Measurements from ENCODE around the gene ALKBH5. TPM values are rescaled to one million over a fixed set of nuclear protein-coding genes. Genes with fewer than 3 reads are reported as not detected.

Gene ALKBH5
- total RNA-seq, 4 donors from 2014 or later: 56.0 to 87.2 (median 76.4) TPM

- TF ChIP-seq POLR2A (IDR thresholded peaks at IDR 0.05) (no peak), CTCF (IDR thresholded peaks at IDR 0.05) (no peak)
- no peak overlapping the region for H3K4me3 ChIP-seq (ENCODE audit: low read depth, poor library complexity, severe bottlenecking)
- intact Hi-C loops (cut with DNase I; ENCODE audit: low total_unique reads): no loop called here
- DNase-seq (ENCODE audit: low spot score in 2 of 2): no peak
- 89 to 90% methylated on average over 23 to 24 of the region's 27 CpGs for WGBS, 2 donors
Measured at GRCh38 chr17:18253947-18254821, 70.6 kb downstream of the ALKBH5 start.

DNA sequence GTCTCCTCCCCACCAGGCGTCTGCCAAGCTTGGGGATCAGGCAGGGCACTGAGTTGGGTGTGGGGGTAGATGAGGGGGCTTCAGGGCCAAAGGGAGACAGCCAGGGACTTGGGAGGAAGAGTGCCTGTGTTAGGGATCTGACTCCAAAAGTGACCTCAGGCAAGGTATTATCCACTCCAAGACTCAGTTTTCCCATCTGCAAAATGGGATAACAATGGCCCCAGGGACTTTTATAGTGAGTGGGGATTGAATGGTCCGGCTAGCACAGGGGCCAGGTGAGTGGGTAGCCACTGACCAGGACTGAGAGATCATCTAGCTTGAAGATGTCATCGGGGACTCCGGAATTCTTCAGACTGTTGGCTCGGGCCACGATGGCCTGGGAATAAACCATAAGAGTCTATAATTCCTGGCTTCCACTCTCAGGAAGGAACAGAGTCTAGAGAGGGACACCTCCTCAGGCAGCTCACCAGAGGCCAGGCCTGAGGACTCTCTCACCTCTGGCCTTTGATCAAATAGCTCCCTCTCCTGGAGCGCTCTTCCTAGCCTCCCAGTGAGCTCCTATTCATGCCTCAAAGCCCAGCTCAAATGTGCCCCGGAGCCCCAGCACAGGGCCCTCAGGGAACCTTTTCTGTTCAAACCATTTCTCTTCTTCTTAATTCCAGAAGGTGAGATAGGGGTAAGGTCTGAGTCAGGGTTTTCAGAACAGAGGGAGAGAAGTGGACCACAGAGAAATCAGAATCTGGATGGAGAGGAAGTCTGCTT, 71.4 kb downstream of the ALKBH5 start:
- intact Hi-C loops (cut with DNase I; ENCODE audit: low total_unique reads): no loop called here
- TF ChIP-seq POLR2A (IDR thresholded peaks at IDR 0.05) (no peak), CTCF (IDR thresholded peaks at IDR 0.05) (no peak)
- DNase-seq (ENCODE audit: low spot score in 2 of 2): no peak
- 95% methylated on average over 8 of the region's 8 CpGs for whole genome bisulfite sequencing, 2 donors
- H3K4me3 ChIP-seq (ENCODE audit: low read depth, poor library complexity, severe bottlenecking): no peak overlapping the region

DNA sequence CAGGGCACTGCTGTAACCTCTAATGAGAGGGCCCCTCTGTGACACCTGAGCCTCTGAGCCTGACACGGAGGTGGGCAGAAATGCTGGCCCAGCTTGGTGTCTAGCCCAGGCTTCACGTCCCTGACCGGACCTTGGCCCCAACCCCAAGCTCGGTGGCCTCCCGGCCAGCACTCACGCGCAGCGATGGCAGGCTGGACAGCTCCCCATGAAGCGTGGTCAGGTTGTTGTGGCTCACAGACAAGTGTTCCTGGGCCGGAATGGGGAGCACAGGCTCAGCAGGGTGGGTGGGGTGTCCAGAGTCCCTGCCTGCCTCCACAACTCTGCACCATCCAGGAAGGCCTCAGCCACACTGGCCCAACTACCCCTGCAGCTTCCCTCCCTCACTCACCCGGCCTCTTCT, 72.7 kb downstream of the ALKBH5 start:
- no peak overlapping the region for H3K4me3 ChIP-seq (ENCODE audit: low read depth, poor library complexity, severe bottlenecking)
- intact Hi-C loops (cut with DNase I; ENCODE audit: low total_unique reads): no loop called here
- WGBS, 2 donors: 85 to 89% methylated on average over 8 to 11 of the region's 11 CpGs
- no peak for TF ChIP-seq CTCF (IDR thresholded peaks at IDR 0.05)
- no peak for DNase-seq (ENCODE audit: low spot score in 2 of 2)

- no peak for TF ChIP-seq POLR2A (IDR thresholded peaks at IDR 0.05)
- no peak for TF ChIP-seq CTCF (IDR thresholded peaks at IDR 0.05)
- intact Hi-C loops (cut with DNase I; ENCODE audit: low total_unique reads): no loop called here
- no peak overlapping the region for H3K4me3 ChIP-seq (ENCODE audit: low read depth, poor library complexity, severe bottlenecking)
- WGBS, 2 donors: 85 to 87% methylated on average over 7 of the region's 7 CpGs
- DNase-seq (ENCODE audit: low spot score in 2 of 2): no peak
Measured at GRCh38 chr17:18256776-18257175, 73.1 kb downstream of the ALKBH5 start.

- intact Hi-C loops (cut with DNase I; ENCODE audit: low total_unique reads): no loop called here
- TF ChIP-seq POLR2A (IDR thresholded peaks at IDR 0.05) (no peak), CTCF (IDR thresholded peaks at IDR 0.05) (no peak)
- DNase-seq (ENCODE audit: low spot score in 2 of 2): peak; percentile 55 to 93
- H3K4me3 ChIP-seq (ENCODE audit: low read depth, poor library complexity, severe bottlenecking): peak overlapping the region; percentile 85
- 10 to 13% methylated on average over 18 of the region's 18 CpGs for WGBS, 2 donors
Measured at GRCh38 chr17:18257268-18257981, 73.8 kb downstream of the ALKBH5 start.
